SK-N-MC (cell line): ENCODE data around the gene UBE2K.

Experiments
- EZH2 ChIP-seq: fragments of 200-600 bp; sonication (generic); IDR thresholded peaks from one replicate; pipeline ENCODE4 v1.6.1; 2017; ENCODE audit warnings: antibody characterized with exemption
- POLR2AphosphoS5 ChIP-seq: IDR thresholded peaks from 2 replicates; pipeline ENCODE4 v1.6.1; 2012; ENCODE audit warnings: mild to moderate bottlenecking, low read depth, low read length, borderline replicate concordance

- TF ChIP-seq POLR2AphosphoS5 (no peak), EZH2 (no peak)
Observed at GRCh38 chr4:39758176-39758575, 60.2 kb downstream of the UBE2K start.
